GM19193 (cell line): Measurements from ENCODE around the gene HOXD11.

Source experiments
- POLR2A ChIP-seq: IDR thresholded peaks from 4 replicates; pipeline ENCODE4 v1.6.1; 2011; ENCODE audit not compliant: insufficient read depth, insufficient read length; ENCODE audit errors: extremely low read depth

The HOXD11 gene

DNA sequence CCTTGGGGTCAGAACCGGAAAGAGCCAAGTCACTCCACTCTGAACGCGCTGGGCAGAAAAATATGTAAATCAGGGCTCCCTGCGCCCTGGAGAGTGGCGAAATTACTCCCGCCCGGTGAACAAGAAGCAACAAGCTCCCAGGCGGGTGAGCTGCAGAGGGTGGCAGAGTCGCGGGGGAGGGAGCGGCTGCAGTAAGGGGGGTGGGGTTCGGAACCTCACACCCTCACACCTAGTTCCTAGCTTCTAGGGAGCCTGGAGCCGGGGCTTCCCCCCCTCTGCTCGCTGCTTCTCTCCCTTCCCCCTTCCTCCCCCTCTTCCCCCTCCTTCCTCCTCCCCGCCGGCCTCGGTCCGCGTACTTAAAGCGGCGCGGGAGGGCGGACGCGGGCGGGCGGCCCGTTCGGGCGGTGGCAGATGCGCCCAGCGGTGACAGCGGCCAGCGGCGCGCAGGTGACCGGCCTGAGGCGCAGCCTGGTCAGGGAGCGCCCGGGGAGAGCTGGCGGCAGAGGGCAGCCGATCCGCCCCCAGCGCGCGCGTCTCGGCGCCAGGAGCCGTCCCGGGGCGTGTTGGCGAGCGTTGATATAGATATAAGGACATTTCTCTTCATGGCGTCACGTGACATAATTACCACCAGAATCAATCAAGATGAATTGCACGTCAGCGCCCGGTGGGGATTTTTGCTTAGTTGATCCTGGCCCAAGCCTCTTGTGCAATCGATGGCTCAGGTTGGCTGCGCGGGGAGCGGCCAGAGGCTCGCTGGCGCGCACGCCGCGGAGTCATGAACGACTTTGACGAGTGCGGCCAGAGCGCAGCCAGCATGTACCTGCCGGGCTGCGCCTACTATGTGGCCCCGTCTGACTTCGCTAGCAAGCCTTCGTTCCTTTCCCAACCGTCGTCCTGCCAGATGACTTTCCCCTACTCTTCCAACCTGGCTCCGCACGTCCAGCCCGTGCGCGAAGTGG is at the start of gene HOXD11:
TSS of gene HOXD11 (plus strand) at position 700 of the 959 bp plus-strand sequence. CDS start at position 776, 76 bp downstream.
- no peak for TF ChIP-seq POLR2A

DNA sequence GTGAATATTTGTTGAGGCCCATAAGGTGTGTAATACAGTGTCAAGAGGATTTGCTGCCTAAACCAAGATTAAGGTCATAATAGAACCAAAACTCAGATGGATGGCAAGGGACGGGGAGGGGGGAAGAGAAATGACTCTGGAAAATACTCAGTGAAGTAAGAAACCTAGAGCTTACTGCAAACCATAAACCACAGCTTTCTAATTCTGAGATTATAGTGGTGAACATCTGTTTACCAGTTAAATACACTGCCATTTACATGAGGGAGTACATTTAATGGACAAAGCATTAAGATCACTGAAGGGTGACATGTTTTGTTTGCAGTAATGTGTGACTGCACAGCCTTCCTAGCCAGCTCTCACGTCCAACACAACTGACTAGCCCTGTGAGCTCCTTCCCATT is 43.1 kb upstream of the HOXD11 start:
- no peak for TF ChIP-seq POLR2A

DNA sequence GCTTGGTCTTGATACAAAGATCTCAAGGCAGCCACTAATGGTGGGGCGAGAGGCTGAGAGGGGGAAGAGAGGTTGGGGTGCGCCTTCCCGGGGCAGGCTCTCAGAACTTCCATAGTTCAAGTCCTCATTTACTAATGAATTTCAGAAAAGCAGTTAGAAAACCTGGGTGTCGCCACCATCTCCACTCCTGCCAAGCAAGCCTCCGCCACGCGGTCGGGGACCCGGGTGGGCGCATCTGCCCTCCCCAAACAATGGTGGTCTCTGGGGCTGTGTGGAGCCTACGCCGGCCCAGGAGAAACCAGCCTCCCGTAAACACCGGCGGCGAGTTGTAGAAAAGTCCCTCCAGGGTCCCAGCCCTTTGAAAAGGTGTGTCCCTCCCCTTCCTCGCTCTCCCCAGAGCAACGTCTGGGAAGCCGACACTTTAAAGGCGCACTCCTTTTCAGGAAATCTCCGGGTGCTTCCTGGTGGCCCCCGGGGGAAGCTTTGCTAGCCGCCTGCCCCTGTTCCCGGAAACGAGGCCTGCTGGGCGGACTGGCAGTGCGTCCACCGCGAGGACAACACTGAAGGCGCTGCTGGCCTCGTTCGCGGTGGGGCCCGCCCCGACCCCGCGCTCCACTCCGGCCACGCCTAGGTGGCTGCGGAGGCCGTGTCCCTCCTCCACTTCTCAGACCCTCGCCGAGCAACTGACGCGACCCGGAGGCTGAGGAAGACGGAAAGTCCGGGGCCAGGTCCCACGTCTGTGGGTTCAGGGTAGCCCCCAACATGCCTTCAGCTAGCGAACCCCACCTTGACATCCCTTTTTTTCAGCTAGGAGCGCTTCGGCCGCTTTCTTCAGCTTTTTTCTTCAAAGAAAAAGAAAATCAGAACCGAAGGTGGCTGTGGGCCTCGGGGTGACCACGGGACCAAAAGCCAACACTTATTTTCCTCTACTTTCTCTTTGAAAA is 40.2 kb upstream of the HOXD11 start:
- TF ChIP-seq POLR2A: no peak

DNA sequence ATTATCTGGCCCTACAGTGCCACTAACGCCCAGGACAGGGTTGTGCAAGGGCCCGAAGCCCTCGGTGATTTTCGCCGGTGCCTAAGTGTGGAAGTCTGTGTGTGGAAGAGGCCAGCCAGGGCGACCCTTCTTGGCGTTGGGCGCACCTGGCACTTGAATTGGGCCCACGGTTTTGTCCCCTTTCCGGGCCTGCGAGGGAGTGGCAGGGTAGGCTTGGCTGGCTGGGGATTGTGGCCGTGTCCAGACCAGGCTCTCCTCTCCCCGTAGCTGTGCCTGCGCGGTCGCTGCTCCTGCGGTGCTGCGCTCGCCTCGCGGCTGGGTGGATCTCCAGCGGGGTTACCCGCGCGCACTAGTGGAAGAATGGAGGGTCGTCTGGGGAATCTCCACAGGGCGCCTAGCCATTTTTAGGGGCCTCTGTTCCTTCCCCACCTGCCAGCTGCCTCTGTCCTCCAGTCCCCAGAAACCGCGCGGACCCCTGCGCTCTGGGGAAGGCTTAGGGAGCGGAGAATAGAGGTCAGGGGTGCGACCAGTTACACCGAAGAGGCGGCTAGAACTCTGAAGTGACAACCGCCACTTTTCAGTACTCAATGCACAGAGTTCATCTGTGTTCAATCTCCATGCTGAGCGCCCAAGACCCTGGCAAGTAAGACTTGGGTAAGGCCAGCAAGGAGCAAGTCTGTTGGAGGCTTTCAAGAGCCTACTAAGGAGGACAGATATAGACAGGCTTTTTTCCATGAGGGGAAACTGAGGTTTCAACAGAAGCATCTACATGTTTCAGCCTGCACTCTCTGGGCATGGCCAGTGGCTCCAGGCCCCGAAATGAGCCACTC is 39.3 kb upstream of the HOXD11 start:
- TF ChIP-seq POLR2A: no peak

DNA sequence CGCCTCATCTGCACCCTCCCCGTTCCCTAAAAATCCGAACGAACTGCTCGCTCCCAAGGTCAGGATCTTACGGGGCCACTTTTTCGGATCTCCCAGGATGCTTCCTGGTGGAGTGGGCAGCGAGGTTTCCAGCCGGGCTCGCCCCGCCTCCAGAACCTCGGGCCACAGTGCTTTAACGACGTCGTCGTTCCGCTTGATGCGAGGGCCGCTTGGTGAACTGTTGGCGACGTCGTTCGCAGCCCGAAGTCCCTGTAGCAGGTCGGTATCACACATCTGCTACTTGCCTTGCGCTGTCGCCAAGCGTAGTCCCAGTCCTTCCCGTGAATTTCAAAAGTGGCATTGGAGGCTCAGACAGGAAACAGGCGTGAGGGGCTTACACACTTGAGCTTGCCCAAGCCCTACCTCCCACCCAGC is 38.7 kb upstream of the HOXD11 start:
- no peak for TF ChIP-seq POLR2A

DNA sequence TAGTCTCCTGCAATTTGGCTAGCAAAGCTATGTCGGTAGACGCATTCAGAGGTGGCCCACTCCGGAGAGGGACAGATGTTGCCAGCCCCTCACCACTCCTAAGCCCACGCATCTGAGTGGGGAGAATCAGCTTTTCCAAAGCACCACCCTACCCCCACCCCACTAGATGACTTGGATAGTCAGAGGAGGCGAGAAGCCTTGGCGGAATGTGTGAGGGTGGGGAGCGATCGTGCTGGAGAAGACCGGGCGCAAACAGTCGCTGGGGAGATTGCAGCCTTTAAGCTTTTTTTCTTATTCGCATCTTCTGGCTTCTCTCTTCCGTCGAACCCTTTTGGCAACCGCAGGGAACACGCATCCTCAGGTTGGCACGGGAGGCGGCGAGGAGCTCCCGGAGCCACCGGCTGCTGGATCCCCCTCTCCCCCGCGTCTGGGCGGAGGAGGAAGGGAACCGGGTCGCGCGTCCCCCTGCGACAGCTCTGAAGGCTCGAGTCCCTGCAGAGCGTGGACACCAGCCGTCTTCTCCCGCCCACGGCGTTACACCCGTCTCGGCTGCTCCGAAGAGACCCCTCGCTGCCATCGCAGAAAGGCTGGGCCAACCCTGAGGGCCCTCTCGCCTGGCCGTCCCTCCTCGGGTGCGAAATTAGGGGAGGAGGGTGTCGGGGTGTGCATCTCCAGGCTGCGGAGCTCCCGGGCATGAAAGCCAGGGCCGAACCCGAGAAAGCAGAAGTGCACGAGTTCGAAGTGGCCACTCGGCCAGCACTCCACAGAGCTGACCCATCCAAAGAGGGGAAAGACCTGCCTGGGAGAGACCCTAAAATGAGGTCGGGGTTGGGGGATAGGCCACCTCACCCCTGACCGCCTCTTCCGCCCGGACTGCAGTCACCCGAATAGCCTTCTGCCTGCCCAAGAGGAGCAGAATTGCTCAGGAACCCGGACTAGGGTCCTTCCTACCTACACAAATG is 35.5 kb upstream of the HOXD11 start:
- no peak for TF ChIP-seq POLR2A

DNA sequence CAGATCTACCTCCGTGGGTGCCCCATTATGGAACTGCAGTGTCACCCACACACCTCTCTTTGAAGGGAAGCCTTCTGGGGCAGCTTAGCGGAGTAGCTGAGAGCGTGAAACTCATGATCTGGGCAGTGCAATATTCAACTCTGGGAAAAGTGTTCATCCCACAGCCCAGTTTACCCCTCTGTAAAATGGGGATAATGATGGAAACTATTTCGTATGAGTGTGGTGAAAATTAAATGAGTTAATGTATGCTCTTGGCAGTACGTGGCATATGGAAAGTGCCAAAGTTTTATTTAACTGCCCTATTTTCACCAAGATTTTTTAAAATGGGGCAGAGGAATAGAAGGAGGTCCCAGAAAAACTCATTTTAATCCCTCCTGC is 34.8 kb upstream of the HOXD11 start:
- TF ChIP-seq POLR2A: no peak

DNA sequence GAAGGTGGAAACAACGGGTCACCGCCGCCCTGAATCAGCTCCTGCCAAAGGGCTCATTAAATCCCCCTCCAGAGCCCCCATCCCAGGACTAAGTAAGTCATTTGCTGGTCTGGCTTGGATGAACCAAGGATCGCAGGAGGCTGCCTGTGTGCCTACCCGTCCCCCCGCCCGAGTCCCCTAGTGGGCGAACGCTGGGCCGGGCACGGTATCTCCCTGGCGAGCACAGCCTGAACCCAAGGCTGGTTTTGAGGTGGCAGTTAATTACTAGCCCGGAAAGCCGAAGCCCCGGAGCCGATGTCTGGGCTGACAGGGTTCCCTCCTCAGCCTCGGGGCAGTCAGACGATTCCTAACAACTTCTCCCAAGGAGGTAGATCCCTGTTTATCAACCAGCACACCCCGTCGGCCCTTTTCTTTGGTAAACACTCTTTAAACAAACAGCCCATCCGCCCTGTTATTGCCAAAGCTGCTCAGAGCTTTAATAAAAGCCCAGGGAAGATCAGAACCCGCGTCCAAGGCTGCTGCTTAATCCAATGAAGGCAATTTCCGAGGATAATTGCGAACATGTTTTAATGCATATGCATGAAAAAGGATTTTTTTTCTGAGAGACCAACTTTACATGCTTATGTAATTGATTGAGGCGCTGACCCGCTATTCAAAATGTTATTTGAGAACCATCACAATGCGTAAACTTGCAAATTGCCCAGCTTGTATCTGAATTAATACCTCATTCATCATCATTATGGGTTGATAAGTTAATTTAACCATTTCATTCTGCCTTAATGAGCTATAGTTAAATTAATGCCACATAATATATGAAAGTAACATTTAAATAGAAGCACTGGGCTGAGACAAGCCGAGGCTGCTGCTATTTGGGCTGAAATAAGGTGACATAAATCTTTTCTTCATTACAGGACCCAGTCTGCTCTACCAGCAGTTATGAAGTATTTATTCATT is 33.9 kb upstream of the HOXD11 start:
- TF ChIP-seq POLR2A: no peak

DNA sequence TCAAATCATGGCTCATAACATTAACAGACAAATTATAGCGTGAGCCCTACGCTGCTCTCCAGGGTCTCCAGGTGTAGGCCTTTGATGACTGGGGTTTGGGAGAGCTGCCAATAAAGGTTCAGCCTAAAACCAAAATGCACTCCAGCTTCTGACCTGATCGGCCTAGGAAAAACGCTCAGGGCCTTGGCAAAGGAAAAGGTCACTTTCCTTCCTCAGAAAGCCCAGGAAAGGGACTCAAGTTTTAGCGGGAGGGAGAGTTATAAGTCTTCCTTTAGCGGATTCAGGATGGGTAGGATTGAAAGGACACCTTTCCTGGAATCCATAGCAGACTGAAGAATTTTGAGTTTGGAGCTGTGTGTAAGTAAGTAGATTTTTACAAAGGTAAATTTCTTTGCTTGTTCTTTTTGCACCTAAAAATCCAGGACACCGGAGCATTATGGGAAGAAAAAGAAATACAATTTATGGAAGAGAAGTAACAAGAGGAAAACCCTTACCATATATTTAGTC is 32.1 kb upstream of the HOXD11 start:
- TF ChIP-seq POLR2A: no peak

DNA sequence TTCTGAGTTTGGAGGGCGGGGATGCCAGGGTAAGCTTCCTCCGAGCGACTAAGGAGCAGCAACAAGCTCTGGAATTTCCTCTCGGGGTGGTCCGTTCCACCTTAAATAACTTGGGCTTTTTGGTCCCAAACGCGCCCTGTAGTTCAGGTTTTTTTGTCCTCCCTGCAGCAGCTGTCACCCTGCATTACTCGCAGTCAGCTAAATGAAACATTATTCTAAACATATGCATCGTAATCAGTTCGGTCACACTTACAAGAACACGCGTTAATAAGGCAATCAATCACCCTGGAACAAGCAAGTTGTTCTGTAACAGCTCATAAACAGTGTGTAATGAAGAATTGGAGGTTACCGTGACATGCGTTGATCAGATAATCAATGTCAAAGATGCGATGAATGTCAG is 31.6 kb upstream of the HOXD11 start:
- no peak for TF ChIP-seq POLR2A

DNA sequence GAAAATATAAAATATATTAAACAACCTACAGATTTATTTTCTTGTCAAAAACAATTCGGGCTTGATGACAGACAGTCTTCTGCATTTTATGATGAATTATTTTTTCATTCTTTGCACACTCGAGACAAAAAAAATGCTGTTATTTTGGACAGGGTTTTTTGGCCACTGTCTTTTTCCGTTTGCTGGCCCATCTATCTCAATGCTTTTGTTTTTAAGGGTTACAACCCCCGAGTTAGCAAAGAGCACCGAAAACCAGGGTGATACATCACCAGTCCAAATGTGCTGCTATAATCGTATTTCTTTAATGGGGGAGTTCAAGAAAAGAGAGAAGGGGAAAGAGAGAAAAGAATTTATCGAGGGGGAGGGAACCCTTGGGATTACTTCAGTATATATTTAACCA is 31.0 kb upstream of the HOXD11 start:
- no peak for TF ChIP-seq POLR2A

DNA sequence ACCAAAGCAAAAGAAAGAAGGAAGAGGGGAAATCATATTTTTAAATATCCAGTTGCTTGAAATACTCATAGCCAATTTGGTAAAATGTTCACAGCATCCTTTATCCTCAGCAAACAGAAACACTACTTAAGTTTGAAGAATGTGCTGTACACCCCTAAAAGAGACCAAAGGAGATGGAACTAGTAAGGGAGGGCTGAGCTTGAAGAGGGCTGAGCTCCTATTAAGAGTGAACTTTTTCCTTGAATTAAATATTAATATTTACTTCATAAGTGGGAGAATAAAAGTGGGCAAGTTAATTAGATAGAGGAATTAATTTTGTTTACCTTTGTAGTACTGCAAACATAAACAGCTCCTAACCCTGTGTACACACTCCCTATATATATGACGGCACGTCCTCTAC is 30.3 kb upstream of the HOXD11 start:
- no peak for TF ChIP-seq POLR2A
